GM18858 (cell line): ENCODE results near the gene HCFC1.

ENCODE experiments used
- ATAC-seq: cut with Tn5 transposase; IDR thresholded peaks from one replicate; pipeline ENCODE4 v1.9.1; 2021; ENCODE audit not compliant: unreplicated experiment

The HCFC1 gene

GRCh38 chrX:153974726-153975286, 3.2 kb upstream of the HCFC1 start:
- no peak for ATAC-seq

- no peak for ATAC-seq
Measured at GRCh38 chrX:153974003-153974725, 2.5 kb upstream of the HCFC1 start.

- ATAC-seq = no peak
Measured at GRCh38 chrX:153973127-153974002, 1.7 kb upstream of the HCFC1 start.

- ATAC-seq = peak; percentile 49
Measured at GRCh38 chrX:153972368-153973126, 929 bp upstream of the HCFC1 start, which contains the start of gene TMEM187. Gene TMEM187, plus strand, starts transcription at chrX:153972754. Its CDS starts 9,309 bp downstream, at chrX:153982063.

GRCh38 chrX:153971124-153971449, 531 bp downstream of the HCFC1 start:
- peak; percentile 24 for ATAC-seq

GRCh38 chrX:153970357-153971123, 1.1 kb downstream of the HCFC1 start:
- ATAC-seq = no peak

- ATAC-seq = no peak
Measured at GRCh38 chrX:153969904-153970356, 1.7 kb downstream of the HCFC1 start.

- ATAC-seq = no peak
Measured at GRCh38 chrX:153969125-153969903, 2.3 kb downstream of the HCFC1 start.

GRCh38 chrX:153968754-153969124, 2.9 kb downstream of the HCFC1 start:
- ATAC-seq = no peak

GRCh38 chrX:153968255-153968654, 3.4 kb downstream of the HCFC1 start:
- ATAC-seq = no peak

GRCh38 chrX:153967536-153968224, 3.9 kb downstream of the HCFC1 start:
- no peak for ATAC-seq

GRCh38 chrX:153966841-153967535, 4.6 kb downstream of the HCFC1 start:
- ATAC-seq = no peak

- ATAC-seq = no peak
Measured at GRCh38 chrX:153966283-153966688, 5.3 kb downstream of the HCFC1 start.

- no peak for ATAC-seq
Measured at GRCh38 chrX:153965406-153965805, 6.2 kb downstream of the HCFC1 start.

GRCh38 chrX:153964105-153964504, 7.5 kb downstream of the HCFC1 start:
- ATAC-seq = no peak

GRCh38 chrX:153963546-153963945, 8.1 kb downstream of the HCFC1 start:
- no peak for ATAC-seq

- no peak for ATAC-seq
Measured at GRCh38 chrX:153961292-153961691, 10.3 kb downstream of the HCFC1 start.

- no peak for ATAC-seq
Measured at GRCh38 chrX:153960786-153961185, 10.8 kb downstream of the HCFC1 start.
